Ammon's horn (tissue), 1 donor: Measurements from ENCODE around the gene ISM1.
A peak's percentile ranks its signal among the peaks of the same experiment; 100 is the strongest.

Experiments used
- DNase-seq: peaks from one replicate; pipeline ENCODE4 v3.0.0-alpha.2; 2016; ENCODE audit warnings: low spot score

Gene ISM1

GRCh38 chr20:13256606-13257005 lies 35.5 kb downstream of the ISM1 start:
- DNase-seq = no peak

- no peak for DNase-seq
Measured at GRCh38 chr20:13259921-13260320, 38.8 kb downstream of the ISM1 start.

GRCh38 chr20:13260650-13261279 lies 39.7 kb downstream of the ISM1 start:
- DNase-seq = no peak

GRCh38 chr20:13261460-13262301 lies 40.6 kb downstream of the ISM1 start:
- DNase-seq = peak; percentile 16

- DNase-seq = no peak
Measured at GRCh38 chr20:13262302-13262650, 41.2 kb downstream of the ISM1 start.

GRCh38 chr20:13262671-13263360 lies 41.7 kb downstream of the ISM1 start:
- DNase-seq = no peak

- no peak for DNase-seq
Measured at GRCh38 chr20:13263451-13263850, 42.4 kb downstream of the ISM1 start.

- no peak for DNase-seq
Measured at GRCh38 chr20:13264907-13265306, 43.8 kb downstream of the ISM1 start.

GRCh38 chr20:13265941-13266340 lies 44.9 kb downstream of the ISM1 start:
- no peak for DNase-seq

GRCh38 chr20:13267231-13267630 lies 46.2 kb downstream of the ISM1 start:
- no peak for DNase-seq

- DNase-seq = no peak
Measured at GRCh38 chr20:13268953-13269352, 47.9 kb downstream of the ISM1 start.

- DNase-seq = no peak
Measured at GRCh38 chr20:13270211-13270610, 49.1 kb downstream of the ISM1 start.

- no peak for DNase-seq
Measured at GRCh38 chr20:13271098-13271497, 50.0 kb downstream of the ISM1 start.

GRCh38 chr20:13271977-13272975 lies 51.2 kb downstream of the ISM1 start:
- no peak for DNase-seq

- DNase-seq = no peak
Measured at GRCh38 chr20:13274275-13274861, 53.3 kb downstream of the ISM1 start.

GRCh38 chr20:13276945-13277541 lies 56.0 kb downstream of the ISM1 start:
- DNase-seq = no peak

GRCh38 chr20:13277663-13278295 lies 56.7 kb downstream of the ISM1 start:
- DNase-seq = no peak

GRCh38 chr20:13278812-13279570 lies 57.9 kb downstream of the ISM1 start:
- DNase-seq = no peak

GRCh38 chr20:13280609-13281324 lies 59.7 kb downstream of the ISM1 start:
- DNase-seq = no peak
